Mononuclear cell (primary cell): ENCODE data around the gene AMOTL1. TPM values are rescaled to one million over a fixed set of nuclear protein-coding genes. Genes with fewer than 3 reads are reported as not detected.
"Not testable (repeated sequence)": the region's sequence is repeated elsewhere in the genome, so short reads cannot be mapped to it uniquely, and the experiment has no call there.

ENCODE experiments used
- H3K27me3 ChIP-seq: 2 replicates; pipeline ENCODE4 v1.6.0; 2011; ENCODE audit warnings: low read length, control low read depth; ENCODE audit not compliant: insufficient read depth
- H3K4me1 ChIP-seq: 2 replicates; pipeline ENCODE4 v1.5.1; 2011; ENCODE audit warnings: mild to moderate bottlenecking, low read length, control low read depth; ENCODE audit not compliant: insufficient read depth
- H3K4me3 ChIP-seq: 2 replicates; pipeline ENCODE4 v1.5.1; 2011; ENCODE audit warnings: mild to moderate bottlenecking, low read length, moderate library complexity
- H3K9me3 ChIP-seq: 2 replicates; pipeline ENCODE4 v1.5.1; 2011; ENCODE audit warnings: low read depth, mild to moderate bottlenecking, control low read depth, low read length
- total RNA-seq: library from RNA; depleted of rRNA; stranded (reverse); fragments of >200 nt; gene quantifications from one replicate; pipeline ENCODE4 v1.2.3, GENCODE V29; 2012

The AMOTL1 gene
- total RNA-seq, 1 donor, result 0.94 TPM

- Histone ChIP-seq H3K9me3 (peaks cover 26% of the 10 kb centered on the region), H3K4me3 (no peak overlapping the region), H3K4me1 (no peaks in the 10 kb centered on the region), H3K27me3 (no peaks in the 10 kb centered on the region)
Measured at GRCh38 chr11:94895971-94896370, 127.8 kb downstream of the AMOTL1 start.

GRCh38 chr11:94897330-94897768 lies 129.2 kb downstream of the AMOTL1 start:
- H3K9me3 ChIP-seq, result peaks cover 14% of the 10 kb centered on the region
- no peak overlapping the region for H3K4me3 ChIP-seq
- no peaks in the 10 kb centered on the region for H3K4me1 ChIP-seq
- H3K27me3 ChIP-seq, result no peaks in the 10 kb centered on the region

- no peaks in the 10 kb centered on the region for H3K9me3 ChIP-seq
- H3K4me1 ChIP-seq, result no peaks in the 10 kb centered on the region
- H3K4me3 ChIP-seq, result no peak overlapping the region
- H3K27me3 ChIP-seq, result no peaks in the 10 kb centered on the region
Measured at GRCh38 chr11:94907226-94907625, 139.1 kb downstream of the AMOTL1 start.

- no peaks in the 10 kb centered on the region for H3K9me3 ChIP-seq
- H3K4me3 ChIP-seq, result no peak overlapping the region
- no peaks in the 10 kb centered on the region for H3K27me3 ChIP-seq
- no peaks in the 10 kb centered on the region for H3K4me1 ChIP-seq
Measured at GRCh38 chr11:94909371-94909820, 141.2 kb downstream of the AMOTL1 start.

GRCh38 chr11:94910270-94910669 lies 142.1 kb downstream of the AMOTL1 start:
- H3K27me3 ChIP-seq, result no peaks in the 10 kb centered on the region
- H3K4me1 ChIP-seq, result no peaks in the 10 kb centered on the region
- no peak overlapping the region for H3K4me3 ChIP-seq
- no peaks in the 10 kb centered on the region for H3K9me3 ChIP-seq

- Histone ChIP-seq H3K27me3 (no peaks in the 10 kb centered on the region), H3K9me3 (no peaks in the 10 kb centered on the region), H3K4me1 (no peaks in the 10 kb centered on the region), H3K4me3 (no peak overlapping the region)
Measured at GRCh38 chr11:94910779-94911178, 142.6 kb downstream of the AMOTL1 start.

GRCh38 chr11:94912806-94913205 lies 144.7 kb downstream of the AMOTL1 start:
- Histone ChIP-seq H3K4me3 (no peak overlapping the region), H3K4me1 (no peaks in the 10 kb centered on the region), H3K9me3 (no peaks in the 10 kb centered on the region), H3K27me3 (no peaks in the 10 kb centered on the region)

GRCh38 chr11:94913718-94914394 lies 145.7 kb downstream of the AMOTL1 start:
- not testable (repeated sequence) for H3K4me3 ChIP-seq, H3K9me3 ChIP-seq, H3K27me3 ChIP-seq, H3K4me1 ChIP-seq

- H3K4me1 ChIP-seq, result peaks cover 24% of the 10 kb centered on the region
- H3K27me3 ChIP-seq, result no peaks in the 10 kb centered on the region
- no peak overlapping the region for H3K4me3 ChIP-seq
- H3K9me3 ChIP-seq, result no peaks in the 10 kb centered on the region
Measured at GRCh38 chr11:94920311-94920710, 152.2 kb downstream of the AMOTL1 start.

GRCh38 chr11:94922321-94923003 lies 154.3 kb downstream of the AMOTL1 start:
- H3K4me1 ChIP-seq, result peaks cover 28% of the 10 kb centered on the region
- H3K9me3 ChIP-seq, result no peaks in the 10 kb centered on the region
- H3K27me3 ChIP-seq, result no peaks in the 10 kb centered on the region
- H3K4me3 ChIP-seq, result no peak overlapping the region

- Histone ChIP-seq H3K4me3 (no peak overlapping the region), H3K27me3 (no peaks in the 10 kb centered on the region), H3K9me3 (no peaks in the 10 kb centered on the region), H3K4me1 (peaks cover 28% of the 10 kb centered on the region)
Measured at GRCh38 chr11:94923004-94923334, 154.8 kb downstream of the AMOTL1 start.

- no peak overlapping the region for H3K4me3 ChIP-seq
- peaks cover 28% of the 10 kb centered on the region for H3K4me1 ChIP-seq
- H3K9me3 ChIP-seq, result no peaks in the 10 kb centered on the region
- H3K27me3 ChIP-seq, result no peaks in the 10 kb centered on the region
Measured at GRCh38 chr11:94924171-94924572, 156.0 kb downstream of the AMOTL1 start.

GRCh38 chr11:94924612-94925011 lies 156.5 kb downstream of the AMOTL1 start:
- H3K9me3 ChIP-seq, result no peaks in the 10 kb centered on the region
- H3K27me3 ChIP-seq, result no peaks in the 10 kb centered on the region
- H3K4me1 ChIP-seq, result peaks cover 28% of the 10 kb centered on the region
- no peak overlapping the region for H3K4me3 ChIP-seq

GRCh38 chr11:94925422-94926270 lies 157.5 kb downstream of the AMOTL1 start:
- H3K4me3 ChIP-seq, result no peak overlapping the region
- peaks cover 28% of the 10 kb centered on the region for H3K4me1 ChIP-seq
- H3K27me3 ChIP-seq, result no peaks in the 10 kb centered on the region
- no peaks in the 10 kb centered on the region for H3K9me3 ChIP-seq

- H3K27me3 ChIP-seq, result no peaks in the 10 kb centered on the region
- peaks cover 28% of the 10 kb centered on the region for H3K4me1 ChIP-seq
- H3K4me3 ChIP-seq, result no peak overlapping the region
- H3K9me3 ChIP-seq, result no peaks in the 10 kb centered on the region
Measured at GRCh38 chr11:94926271-94926625, 158.1 kb downstream of the AMOTL1 start.
